IMR-90 (cell line): ENCODE results near the gene FAM78A. TPM values are rescaled to one million over a fixed set of nuclear protein-coding genes. Genes with fewer than 3 reads are reported as not detected.

ENCODE experiments used
- ATAC-seq: fragments of 200-7000 bp; cut with Tn5 transposase; 2 replicates; pipeline ENCODE4 v1.9.1; 2020; ENCODE audit warnings: low read depth, mild to moderate bottlenecking, moderate library complexity
- BruUV-seq: library from RNA; stranded (reverse); fragments of 400-500 nt; replicated peaks from 2 replicates; lab custom pipeline; 2021; lab: Mats Ljungman, UMichigan
- CTCF ChIA-PET: fragments of 300-600 bp; formaldehyde crosslinking; extraction: SDS; loops from one replicate; lab custom pipeline; 2021; ENCODE audit warnings: antibody characterized with exemption; lab: Yijun Ruan, JAX
- POLR2A ChIA-PET: fragments of 300-600 bp; sonication (Branson Sonifier 250); formaldehyde crosslinking; loops from one replicate; lab custom pipeline; 2022; ENCODE audit warnings: antibody characterized with exemption; ENCODE audit not compliant: unreplicated experiment; lab: Charles Lee
- DNase-seq: peaks from one replicate; pipeline ENCODE4 v3.0.0; 2013
- H2AFZ ChIP-seq: replicated peaks from 2 replicates; pipeline ENCODE3; 2013; ENCODE audit warnings: low read length, mild to moderate bottlenecking; ENCODE audit not compliant: poor library complexity
- H2AK5ac ChIP-seq: 2 replicates; pipeline ENCODE4 v1.6.1; 2013; ENCODE audit warnings: low read depth, low read length, inconsistent platforms
- H2AK9ac ChIP-seq: replicated peaks from 2 replicates; pipeline ENCODE3; 2013; ENCODE audit warnings: mild to moderate bottlenecking, low read depth, low read length, moderate library complexity; ENCODE audit not compliant: poor library complexity
- H2BK120ac ChIP-seq: 2 replicates; pipeline ENCODE4 v1.6.1; 2013; ENCODE audit warnings: low read depth, low read length, inconsistent platforms
- H2BK15ac ChIP-seq: 3 replicates; pipeline ENCODE4 v1.6.1; 2013; ENCODE audit warnings: low read depth, low read length, inconsistent platforms
- H2BK20ac ChIP-seq: 2 replicates; pipeline ENCODE4 v1.6.1; 2013; ENCODE audit warnings: low read depth, mild to moderate bottlenecking, inconsistent platforms, low read length, moderate library complexity
- H2BK5ac ChIP-seq: 2 replicates; pipeline ENCODE4 v1.6.1; 2013; ENCODE audit warnings: mild to moderate bottlenecking, low read depth, low read length, inconsistent platforms; ENCODE audit not compliant: poor library complexity, severe bottlenecking
- H3K14ac ChIP-seq: replicated peaks from 2 replicates; pipeline ENCODE4 v1.6.1; 2013; ENCODE audit warnings: low read depth, low read length, inconsistent platforms
- H3K18ac ChIP-seq: 2 replicates; pipeline ENCODE4 v1.6.1; 2013; ENCODE audit warnings: low read depth, low read length, control low read depth
- H3K23ac ChIP-seq: 2 replicates; pipeline ENCODE4 v1.6.1; 2013; ENCODE audit warnings: low read depth, low read length, inconsistent platforms
- H3K27ac ChIP-seq: 2 replicates; pipeline ENCODE4 v1.5.1; 2013; ENCODE audit warnings: mild to moderate bottlenecking, control low read depth, low read length; ENCODE audit not compliant: insufficient read depth
- H3K27me3 ChIP-seq: 2 replicates; pipeline ENCODE4 v1.6.1; 2013; ENCODE audit warnings: low read length; ENCODE audit not compliant: control insufficient read depth, insufficient read depth
- H3K36me3 ChIP-seq: 2 replicates; pipeline ENCODE4 v1.6.1; 2013; ENCODE audit warnings: low read length, mixed read lengths; ENCODE audit not compliant: control insufficient read depth, insufficient read depth
- H3K4ac ChIP-seq: 2 replicates; pipeline ENCODE4 v1.6.1; 2013; ENCODE audit warnings: low read depth, low read length, inconsistent platforms
- H3K4me1 ChIP-seq: 2 replicates; pipeline ENCODE4 v1.6.1; 2013; ENCODE audit warnings: low read length, mixed read lengths; ENCODE audit not compliant: control insufficient read depth, insufficient read depth
- H3K4me2 ChIP-seq: 2 replicates; pipeline ENCODE4 v1.6.1; 2013; ENCODE audit warnings: low read depth, mild to moderate bottlenecking, control low read depth, low read length, moderate library complexity
- H3K4me3 ChIP-seq: 2 replicates; pipeline ENCODE4 v1.5.1; 2013; ENCODE audit warnings: low read depth, mild to moderate bottlenecking, control low read depth, low read length, moderate library complexity; ENCODE audit not compliant: insufficient read depth
- H3K56ac ChIP-seq: 2 replicates; pipeline ENCODE4 v1.6.1; 2013; ENCODE audit warnings: low read length, inconsistent platforms; ENCODE audit not compliant: insufficient read depth; ENCODE audit errors: extremely low read depth
- H3K79me1 ChIP-seq, 2 experiments: 2 replicates each; pipeline ENCODE4 v1.6.1; 2013; ENCODE audit warnings: low read length in 2 of 2, inconsistent platforms in 1 of 2, low read depth in 1 of 2
- H3K9ac ChIP-seq: 2 replicates; pipeline ENCODE4 v1.6.1; 2013; ENCODE audit warnings: low read depth, low read length, control low read depth
- H3K9me1 ChIP-seq: 2 replicates; pipeline ENCODE4 v1.6.1; 2013; ENCODE audit warnings: low read length, inconsistent platforms; ENCODE audit not compliant: insufficient read depth
- H3K9me3 ChIP-seq: 2 replicates; pipeline ENCODE4 v1.6.1; 2013; ENCODE audit warnings: low read length; ENCODE audit not compliant: control insufficient read depth, insufficient read depth
- H4K20me1 ChIP-seq: 2 replicates; pipeline ENCODE4 v1.6.1; 2013; ENCODE audit warnings: low read length, inconsistent platforms; ENCODE audit not compliant: insufficient read depth
- H4K5ac ChIP-seq: 2 replicates; pipeline ENCODE4 v1.6.1; 2013; ENCODE audit warnings: mild to moderate bottlenecking, low read depth, low read length, control low read depth
- H4K8ac ChIP-seq, 2 experiments: 2 replicates each; pipeline ENCODE4 v1.6.1; 2013; ENCODE audit warnings: low read depth in 2 of 2, low read length in 2 of 2, control low read depth in 1 of 2, inconsistent platforms in 1 of 2
- H4K91ac ChIP-seq: 2 replicates; pipeline ENCODE4 v1.6.1; 2013; ENCODE audit warnings: low read depth, low read length, inconsistent platforms; ENCODE audit not compliant: insufficient read depth
- CHD1 ChIP-seq: IDR thresholded peaks from 2 replicates; pipeline ENCODE4 v1.6.1; 2012; ENCODE audit warnings: low read depth, low read length, improper control_type of control experiment
- FOS ChIP-seq: fragments of 150-350 bp; IDR thresholded peaks from 2 replicates; pipeline ENCODE4 v1.6.1; 2016; ENCODE audit warnings: low read depth, low read length
- MXI1 ChIP-seq: IDR thresholded peaks from 2 replicates; pipeline ENCODE4 v1.6.1; 2012; ENCODE audit warnings: low read depth, mild to moderate bottlenecking, low read length, moderate library complexity, borderline replicate concordance
- NFE2L2 ChIP-seq: fragments of 150-350 bp; IDR thresholded peaks from 2 replicates; pipeline ENCODE4 v1.6.1; 2016; ENCODE audit warnings: low read depth, mild to moderate bottlenecking, low read length
- RCOR1 ChIP-seq: IDR thresholded peaks from 2 replicates; pipeline ENCODE4 v1.6.1; 2012; ENCODE audit warnings: mild to moderate bottlenecking, low read length, improper control_type of control experiment; ENCODE audit not compliant: insufficient replicate concordance
- WGBS, 2 experiments: methylation state at CpG; one replicate each; pipeline versions ENCODE4 v1.1.5 to v1.1.7; 2013; ENCODE audit warnings: missing lambda C conversion rate in 2 of 2; ENCODE audit not compliant: insufficient read length in 1 of 2; ENCODE audit errors: extremely low coverage in 2 of 2; 5-methylcytosine and 5-hydroxymethylcytosine counted together
- dilution Hi-C: fragments of 300-500 bp; cut with HindIII; formaldehyde crosslinking; loops from one replicate; pipeline ENCODE4 v1.14.3; 2018; ENCODE audit warnings: low sequenced_read_pairs; ENCODE audit not compliant: unreplicated experiment
- in situ Hi-C: fragments of 300-500 bp; cut with MboI; formaldehyde crosslinking; loops from 3 replicates; pipeline ENCODE4 v1.14.3; 2019; ENCODE audit warnings: low sequenced_read_pairs, inconsistent platforms, mixed read lengths
- intact Hi-C: fragments of 100-400 bp; cut with micrococcal nuclease; formaldehyde crosslinking; loops from 2 replicates; pipeline ENCODE4 v1.10.0; 2022
- polyA plus RNA-seq, 3 experiments: library from polyadenylated mRNA; depleted of rRNA; stranded (reverse); fragments of >200 nt; gene quantifications; 2 replicates each; pipeline ENCODE4 v1.2.3, GENCODE V29; 2012; ENCODE audit warnings: low replicate concordance in 1 of 3
- total RNA-seq: library from RNA; depleted of rRNA; stranded (reverse); fragments of >200 nt; gene quantifications from 2 replicates; pipeline ENCODE4 v1.2.3, GENCODE V29; 2012
- TF ChIP-seq, protein P1 (sequence below): conservative IDR thresholded peaks from 2 replicates; pipeline ENCODE4 v1.5.1; 2012; ENCODE audit warnings: mild to moderate bottlenecking, low read depth, low read length, improper control_type of control experiment

Gene FAM78A
- total and polyA plus RNA-seq, 2 of the 4 experiments (the other 2 are of a cell fraction), result 0.18 to 0.27 TPM

GRCh38 chr9:131318231-131319085 is 42.1 kb upstream of the FAM78A start:
- intact Hi-C loops (no loop called here), in situ Hi-C loops (no loop called here), dilution Hi-C loops (no loop called here)
- Histone ChIP-seq H2BK120ac (no peak overlapping the region), H4K5ac (no peak overlapping the region), H2BK5ac (no peak overlapping the region), H3K23ac (no peak overlapping the region), H2AFZ (peak overlapping the region; percentile 33), H3K9ac (no peak overlapping the region), H3K79me1 (no peaks in the 10 kb centered on the region), H3K9me3 (no peaks in the 10 kb centered on the region; the same call in 1 of the 2 replicates), H2AK9ac (peak overlapping the region; percentile 50), H3K4me2 (no peak overlapping the region), H2BK20ac (no peak overlapping the region), H3K9me1 (no peaks in the 10 kb centered on the region; the same call in 1 of the 2 replicates), H3K18ac (no peak overlapping the region), H4K91ac (no peak overlapping the region), H3K4me1 (no peaks in the 10 kb centered on the region; the same call in 1 of the 2 replicates), H4K20me1 (no peaks in the 10 kb centered on the region), H4K8ac (no peak overlapping the region), H3K4ac (no peak overlapping the region), H2AK5ac (no peak overlapping the region), H3K56ac (no peak overlapping the region), H3K14ac (no peak overlapping the region), H2BK15ac (no peak overlapping the region), H3K36me3 (no peaks in the 10 kb centered on the region), H3K4me3 (no peak overlapping the region), H3K27ac (no peak overlapping the region), H3K27me3 (peaks cover 8% of the 10 kb centered on the region; the same call in 1 of the 2 replicates)
- BruUV-seq, result no TSS peak
- ATAC-seq (no peak), DNase-seq (no peak)
- 68% methylated on average over 15 of the region's 23 CpGs; no CpG with 5 or more reads in 1 of the 2 experiments for WGBS, 2 experiments
- CTCF ChIA-PET, result interaction anchor here (0.6 kb wide), 2 partner anchors 11 to 12 kb away, joined by 3 to 7 read pairs; no protein-coding TSS in a partner anchor
- POLR2A ChIA-PET, result no interaction called here
- TF ChIP-seq CHD1 (no peak), RCOR1 (no peak), FOS (no peak), NFE2L2 (no peak), MXI1 (no peak)
- TF ChIP-seq, protein P1, sequence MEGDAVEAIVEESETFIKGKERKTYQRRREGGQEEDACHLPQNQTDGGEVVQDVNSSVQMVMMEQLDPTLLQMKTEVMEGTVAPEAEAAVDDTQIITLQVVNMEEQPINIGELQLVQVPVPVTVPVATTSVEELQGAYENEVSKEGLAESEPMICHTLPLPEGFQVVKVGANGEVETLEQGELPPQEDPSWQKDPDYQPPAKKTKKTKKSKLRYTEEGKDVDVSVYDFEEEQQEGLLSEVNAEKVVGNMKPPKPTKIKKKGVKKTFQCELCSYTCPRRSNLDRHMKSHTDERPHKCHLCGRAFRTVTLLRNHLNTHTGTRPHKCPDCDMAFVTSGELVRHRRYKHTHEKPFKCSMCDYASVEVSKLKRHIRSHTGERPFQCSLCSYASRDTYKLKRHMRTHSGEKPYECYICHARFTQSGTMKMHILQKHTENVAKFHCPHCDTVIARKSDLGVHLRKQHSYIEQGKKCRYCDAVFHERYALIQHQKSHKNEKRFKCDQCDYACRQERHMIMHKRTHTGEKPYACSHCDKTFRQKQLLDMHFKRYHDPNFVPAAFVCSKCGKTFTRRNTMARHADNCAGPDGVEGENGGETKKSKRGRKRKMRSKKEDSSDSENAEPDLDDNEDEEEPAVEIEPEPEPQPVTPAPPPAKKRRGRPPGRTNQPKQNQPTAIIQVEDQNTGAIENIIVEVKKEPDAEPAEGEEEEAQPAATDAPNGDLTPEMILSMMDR, result no peak
